ENCODE measurements around the gene ELOVL7.
"Not testable (repeated sequence)": the region's sequence is repeated elsewhere in the genome, so short reads cannot be mapped to it uniquely, and the experiment has no call there.

The ELOVL7 gene

DNA sequence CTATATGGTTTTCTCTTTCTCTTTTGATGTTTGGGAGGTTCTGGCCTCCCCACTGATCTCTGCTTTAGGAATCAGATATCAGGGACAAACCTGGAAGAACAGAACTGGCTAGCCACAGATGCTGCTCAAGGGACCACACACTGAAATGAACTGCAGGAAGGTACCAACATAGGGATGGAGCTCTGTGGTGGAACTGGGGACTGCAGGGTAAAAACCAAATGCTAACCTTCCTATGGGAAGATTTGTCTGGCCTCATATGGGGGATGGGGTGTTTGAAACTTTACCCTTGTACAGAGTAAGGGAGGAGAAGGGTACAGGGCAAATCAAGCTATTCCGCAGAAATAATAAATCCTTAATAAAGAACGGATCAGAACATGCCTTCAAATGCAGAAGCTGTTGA, 49.4 kb downstream of the ELOVL7 start:
- no peak for DNase-seq (ENCODE audit: low read depth)

- no peak for DNase-seq (ENCODE audit: low read depth)
Measured at GRCh38 chr5:60792438-60792837, 51.6 kb downstream of the ELOVL7 start.

DNA sequence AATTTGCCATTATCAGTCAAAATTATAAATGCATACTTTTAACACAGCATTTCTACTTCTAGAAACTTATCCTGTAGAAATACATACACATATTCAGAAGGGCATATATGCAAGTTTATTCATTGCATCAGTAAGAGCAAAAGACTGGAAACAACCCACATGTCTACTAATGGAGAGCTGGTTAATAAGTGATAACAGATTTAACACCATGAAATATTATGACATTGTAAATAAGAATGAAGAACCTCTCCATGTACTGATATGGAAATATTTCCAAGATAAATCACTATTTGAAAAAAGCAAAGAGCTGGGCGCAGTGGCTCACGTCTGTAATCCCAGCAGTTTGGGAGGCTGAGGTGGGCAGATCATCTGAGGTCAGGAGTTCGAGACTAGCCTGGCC, 54.5 kb downstream of the ELOVL7 start:
- no peak for DNase-seq (ENCODE audit: low read depth)

DNA sequence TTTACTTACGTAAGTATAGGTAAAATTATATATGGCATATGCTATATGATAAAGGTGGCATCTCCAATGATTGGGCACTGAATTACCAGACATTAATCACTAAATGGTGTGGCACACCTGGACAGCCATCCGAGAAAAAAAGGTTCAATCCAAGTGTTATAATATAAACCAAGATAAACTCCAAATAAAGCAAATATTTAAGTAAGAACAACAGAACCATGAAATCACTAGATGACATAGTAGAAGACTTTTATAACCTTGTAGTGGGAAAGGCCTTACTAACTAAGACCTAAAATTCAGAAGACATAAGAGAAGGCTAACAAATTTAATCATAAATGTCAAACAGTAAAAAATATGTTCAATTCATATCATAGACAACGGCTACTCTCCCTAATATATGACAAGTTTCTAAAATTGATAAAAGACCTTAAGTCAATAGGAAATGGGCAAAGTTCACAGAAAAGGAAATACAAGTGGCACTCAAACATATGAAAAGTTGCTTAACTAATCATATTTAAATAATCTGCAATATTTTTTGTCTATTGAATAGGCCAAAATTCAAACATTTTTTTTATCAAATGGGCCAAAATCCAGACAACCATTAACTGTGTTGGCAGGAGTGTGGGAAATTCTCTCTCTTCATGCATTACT, 55.1 kb downstream of the ELOVL7 start:
- no peak for DNase-seq (ENCODE audit: low read depth)

- no peak for DNase-seq (ENCODE audit: low read depth)
Measured at GRCh38 chr5:60779466-60779865, 64.6 kb downstream of the ELOVL7 start.

DNA sequence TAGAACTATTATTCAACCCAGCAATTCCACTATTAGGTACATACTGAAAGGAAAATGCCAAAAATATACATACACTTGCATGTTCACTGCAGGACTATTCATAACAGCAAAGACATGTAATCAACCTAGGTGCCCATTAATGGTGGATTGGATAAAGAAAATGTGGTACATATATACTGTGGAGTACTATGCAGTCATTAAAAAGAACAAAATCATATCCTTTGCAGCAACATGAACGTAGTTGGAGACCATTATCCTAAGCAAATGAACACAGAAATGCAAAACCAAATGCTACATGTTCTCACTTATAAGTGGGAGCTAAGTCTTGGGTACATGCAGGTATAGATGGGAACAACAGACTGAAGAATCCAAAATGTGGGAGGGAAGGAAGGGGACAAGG, 67.7 kb downstream of the ELOVL7 start:
- DNase-seq (ENCODE audit: low read depth), result no peak

DNA sequence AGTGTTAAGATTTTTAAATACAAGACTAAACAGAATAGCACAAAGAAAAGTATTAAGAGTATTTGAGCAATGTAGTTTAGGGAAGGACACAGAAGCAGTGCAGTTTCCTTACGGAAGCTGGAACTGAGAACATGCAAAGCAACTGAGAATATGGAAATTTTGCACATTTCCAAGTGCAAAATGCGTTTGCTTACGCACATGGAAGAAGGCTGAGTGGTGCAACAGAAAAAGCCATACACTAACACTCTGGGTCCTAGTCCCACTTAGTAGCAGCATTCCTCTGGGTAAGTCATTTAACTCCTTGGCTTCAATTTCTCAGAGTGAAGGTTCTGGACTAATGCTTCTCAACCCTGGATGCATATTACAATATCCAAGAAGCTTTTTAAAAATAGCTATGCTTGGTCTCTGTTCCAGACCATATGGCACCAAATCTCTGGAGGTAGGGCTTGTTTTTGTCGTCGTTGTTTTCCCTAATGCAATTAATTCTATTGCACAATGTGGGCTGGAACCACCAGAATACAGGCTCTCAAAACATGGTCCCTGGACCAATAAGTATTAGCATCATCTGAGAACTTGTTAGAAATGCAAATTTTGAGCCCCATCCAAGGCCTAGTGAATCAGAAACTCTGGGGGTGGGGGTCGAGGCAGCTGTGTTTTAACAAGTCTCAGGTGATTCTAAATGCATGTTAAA, 78.9 kb downstream of the ELOVL7 start:
- no peak for DNase-seq (ENCODE audit: low read depth)

DNA sequence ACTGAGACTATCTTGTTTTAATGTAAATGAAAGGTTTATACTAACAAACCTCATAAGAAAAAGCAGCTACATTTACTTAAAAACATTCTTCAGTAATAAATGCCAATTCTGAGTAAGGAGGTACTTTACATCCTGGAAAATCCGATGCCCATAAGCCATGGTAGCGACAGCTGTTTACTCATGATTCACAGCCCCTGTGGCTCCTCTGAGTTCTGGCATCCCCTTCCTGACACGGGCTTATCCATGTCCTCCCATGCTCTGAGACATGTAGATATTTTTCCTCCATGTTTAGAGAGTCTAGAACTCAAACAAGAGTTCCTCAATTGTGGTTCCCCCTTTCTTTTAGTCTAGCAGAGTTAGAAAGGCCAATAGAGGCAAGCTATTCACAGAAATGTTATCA, 81.0 kb downstream of the ELOVL7 start:
- no peak for DNase-seq (ENCODE audit: low read depth)

GRCh38 chr5:60754495-60754894, 89.6 kb downstream of the ELOVL7 start:
- DNase-seq (ENCODE audit: low read depth), result no peak

DNA sequence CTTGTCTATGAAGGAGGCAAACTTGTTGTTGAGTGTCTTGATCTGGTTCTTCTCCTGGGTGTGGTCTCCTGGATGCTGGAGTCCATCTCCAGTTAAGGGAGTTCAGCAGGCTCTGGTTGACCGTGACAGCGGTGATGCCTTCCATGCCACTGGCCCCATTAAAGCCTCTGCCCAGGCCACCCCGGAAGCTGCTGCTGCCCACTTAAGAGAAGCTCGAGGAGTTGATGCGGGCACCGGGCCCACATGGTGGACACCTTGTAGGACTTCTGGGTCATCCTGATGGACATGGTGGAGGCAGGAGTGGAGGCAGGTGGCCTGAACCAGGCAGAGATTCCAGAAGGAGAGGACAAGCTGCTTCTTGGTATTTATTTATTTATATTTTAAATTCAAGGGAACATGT, 99.4 kb downstream of the ELOVL7 start:
- DNase-seq (ENCODE audit: low read depth), result no peak

DNA sequence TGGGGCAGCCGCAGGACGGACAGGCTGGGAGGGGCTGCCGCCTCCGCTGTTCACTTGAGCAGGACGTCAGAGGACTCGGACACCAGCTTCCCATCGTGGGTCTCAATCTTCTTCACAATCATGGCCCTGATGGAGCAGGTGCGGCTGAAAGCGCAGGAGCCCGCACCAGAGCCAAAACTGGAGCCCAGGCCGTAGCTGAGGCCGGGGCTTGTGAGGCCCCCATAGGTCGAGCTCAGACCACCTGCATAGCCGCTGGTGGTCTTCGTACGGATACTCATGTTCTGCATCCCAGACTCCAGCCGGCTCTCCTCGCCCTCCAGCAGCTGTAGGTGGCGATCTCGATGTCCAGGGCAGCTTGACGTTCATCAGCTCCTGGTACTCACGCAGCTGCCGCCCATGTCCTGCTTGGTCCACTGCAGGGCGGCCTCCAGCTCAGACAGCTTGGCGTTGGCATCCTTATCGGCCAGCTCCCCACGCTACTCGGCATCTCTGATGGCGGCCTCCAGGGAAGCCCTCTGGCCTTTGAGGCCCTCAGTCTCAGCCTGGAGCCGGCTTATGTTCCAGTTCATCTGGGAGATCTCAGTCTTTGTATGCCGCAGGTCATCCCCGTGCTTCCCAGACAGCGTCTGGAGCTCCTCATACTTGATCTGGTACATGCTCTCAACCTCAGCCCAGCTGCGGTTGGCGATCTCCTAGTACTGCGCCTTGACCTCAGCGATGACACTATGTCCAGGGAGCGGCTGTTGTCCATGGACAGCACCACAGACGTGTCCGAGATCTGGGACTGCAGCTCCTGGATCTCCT, 100.4 kb downstream of the ELOVL7 start:
- DNase-seq (ENCODE audit: low read depth), result no peak

GRCh38 chr5:60740322-60740721, 103.7 kb downstream of the ELOVL7 start:
- no peak for DNase-seq (ENCODE audit: low read depth)

DNA sequence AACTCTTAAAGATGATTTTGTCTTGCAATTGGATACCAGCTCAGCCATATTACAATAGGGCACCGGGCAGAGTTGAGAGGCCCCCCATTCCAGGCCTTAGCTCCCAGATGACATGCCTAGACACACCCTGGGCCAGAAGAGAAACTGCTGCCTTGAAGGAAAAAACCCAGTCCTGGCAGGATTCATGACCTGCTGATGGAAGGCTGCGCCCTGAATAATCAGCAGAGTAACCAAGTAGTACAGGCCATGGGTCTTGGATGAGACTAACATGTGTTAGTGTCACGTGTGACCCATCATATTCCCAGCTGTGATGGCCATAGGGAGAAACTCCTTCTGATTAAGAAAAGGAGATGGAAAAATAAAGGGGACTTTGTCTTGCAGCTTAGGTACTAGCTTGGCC, 105.1 kb downstream of the ELOVL7 start:
- DNase-seq (ENCODE audit: low read depth), result no peak

DNA sequence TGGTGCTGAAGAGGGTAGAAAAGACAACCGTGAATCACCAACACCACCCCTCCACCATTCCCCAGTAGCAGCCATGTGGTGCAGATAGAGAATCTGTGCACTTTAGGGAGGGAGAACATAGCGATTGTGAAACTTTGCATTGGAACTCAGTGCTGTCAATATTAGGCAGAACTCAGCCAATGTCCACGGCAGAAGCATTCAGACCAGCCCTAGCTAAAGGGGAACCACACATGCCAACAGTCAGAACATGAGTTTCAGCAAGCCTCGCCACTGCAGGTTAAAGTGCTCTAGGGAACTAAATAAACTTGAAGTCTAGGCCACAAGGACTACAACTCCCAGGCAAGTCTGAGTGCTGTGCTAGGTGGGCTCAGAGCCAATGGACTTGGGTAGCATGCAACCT, 105.6 kb downstream of the ELOVL7 start:
- DNase-seq (ENCODE audit: low read depth), result no peak

GRCh38 chr5:60730858-60731257, 113.2 kb downstream of the ELOVL7 start:
- not testable (repeated sequence) for DNase-seq (ENCODE audit: low read depth)

DNA sequence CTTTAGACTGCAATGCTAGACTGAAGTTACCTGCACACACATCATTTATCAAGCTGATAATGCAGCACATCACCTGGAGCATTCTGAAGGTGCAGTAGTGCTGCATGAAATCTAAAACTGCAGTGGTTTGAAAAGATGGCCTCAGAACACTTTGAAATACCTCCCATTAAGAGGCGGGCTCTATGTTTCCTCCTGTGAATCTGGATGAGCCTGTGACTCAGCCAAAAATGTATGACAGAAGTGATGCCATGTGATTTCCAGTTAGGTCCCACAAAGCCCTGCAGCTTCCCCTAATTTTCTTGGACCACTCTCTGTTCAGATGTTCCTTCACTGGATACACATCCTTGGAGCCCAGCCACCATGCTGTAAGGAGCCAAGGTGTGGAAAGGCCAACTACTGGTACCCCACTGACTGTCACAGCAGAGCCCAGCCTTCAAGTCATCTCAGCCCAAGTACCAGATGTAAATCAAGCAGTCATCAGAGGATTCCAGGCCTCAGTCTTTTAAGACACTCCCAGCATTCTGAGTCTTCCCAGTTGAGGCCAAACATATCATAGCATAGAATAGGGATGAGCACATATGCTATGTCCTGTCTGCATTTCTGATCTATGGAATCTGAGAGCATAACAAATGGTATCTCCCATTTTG, 116.9 kb downstream of the ELOVL7 start:
- no peak for DNase-seq (ENCODE audit: low read depth)

DNA sequence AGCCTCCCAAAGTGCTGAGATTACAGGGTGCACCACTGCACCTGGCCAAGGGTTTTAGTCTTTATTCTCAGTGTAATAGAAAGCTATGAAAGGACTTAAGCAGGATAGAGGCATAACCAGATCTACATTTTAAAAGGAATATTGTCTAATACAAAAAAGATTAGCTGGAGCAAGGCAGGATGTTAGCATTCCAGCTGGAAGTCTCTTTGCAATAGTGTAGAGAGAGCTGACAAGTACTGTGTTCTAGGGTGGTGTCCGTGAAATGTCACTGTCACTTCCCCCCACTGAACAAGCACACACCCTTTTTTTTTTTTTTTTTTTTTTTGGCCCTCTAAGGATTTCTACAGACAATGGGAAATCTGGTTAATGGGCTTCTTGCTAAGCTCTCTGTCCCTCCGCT, 119.9 kb downstream of the ELOVL7 start:
- DNase-seq (ENCODE audit: low read depth), result no peak

DNA sequence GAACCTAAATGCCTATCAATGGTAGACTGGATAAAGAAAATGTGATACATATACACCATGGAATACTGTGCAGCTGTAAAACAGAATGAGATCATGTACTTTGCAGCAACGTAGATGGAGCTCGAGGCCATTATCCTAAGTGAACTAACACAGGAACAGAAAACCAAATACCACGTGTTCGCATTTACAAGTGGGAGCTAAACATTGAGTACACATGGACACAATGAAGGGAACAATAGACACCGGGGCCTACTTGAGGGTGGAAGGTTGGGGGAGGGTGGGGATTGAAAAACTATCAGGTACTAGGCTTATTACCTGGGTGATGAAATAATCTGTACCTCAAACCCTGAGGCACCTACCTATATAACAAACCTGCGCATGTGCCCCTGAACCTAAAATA, 121.7 kb downstream of the ELOVL7 start:
- DNase-seq (ENCODE audit: low read depth), result no peak

DNA sequence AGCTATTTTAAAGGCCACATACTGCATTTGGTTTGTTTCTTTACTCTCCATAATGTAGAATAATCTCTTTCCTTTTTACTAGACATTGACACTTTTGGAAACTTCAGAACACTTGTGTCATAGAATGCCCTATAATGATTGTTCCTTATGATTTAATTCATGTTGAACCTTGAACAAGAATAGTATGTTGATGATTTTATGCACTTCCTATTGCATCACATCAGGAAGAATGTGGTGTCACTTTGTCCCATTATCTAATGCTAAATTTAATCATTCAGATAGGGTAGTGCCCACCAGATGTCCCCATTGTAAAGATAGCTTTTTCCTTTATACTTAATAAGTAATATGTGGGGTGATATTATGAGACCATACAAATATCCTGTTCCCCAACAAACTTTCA, 124.7 kb downstream of the ELOVL7 start:
- no peak for DNase-seq (ENCODE audit: low read depth)

- DNase-seq (ENCODE audit: low read depth), result no peak
Measured at GRCh38 chr5:60718166-60718892, 125.7 kb downstream of the ELOVL7 start.

DNA sequence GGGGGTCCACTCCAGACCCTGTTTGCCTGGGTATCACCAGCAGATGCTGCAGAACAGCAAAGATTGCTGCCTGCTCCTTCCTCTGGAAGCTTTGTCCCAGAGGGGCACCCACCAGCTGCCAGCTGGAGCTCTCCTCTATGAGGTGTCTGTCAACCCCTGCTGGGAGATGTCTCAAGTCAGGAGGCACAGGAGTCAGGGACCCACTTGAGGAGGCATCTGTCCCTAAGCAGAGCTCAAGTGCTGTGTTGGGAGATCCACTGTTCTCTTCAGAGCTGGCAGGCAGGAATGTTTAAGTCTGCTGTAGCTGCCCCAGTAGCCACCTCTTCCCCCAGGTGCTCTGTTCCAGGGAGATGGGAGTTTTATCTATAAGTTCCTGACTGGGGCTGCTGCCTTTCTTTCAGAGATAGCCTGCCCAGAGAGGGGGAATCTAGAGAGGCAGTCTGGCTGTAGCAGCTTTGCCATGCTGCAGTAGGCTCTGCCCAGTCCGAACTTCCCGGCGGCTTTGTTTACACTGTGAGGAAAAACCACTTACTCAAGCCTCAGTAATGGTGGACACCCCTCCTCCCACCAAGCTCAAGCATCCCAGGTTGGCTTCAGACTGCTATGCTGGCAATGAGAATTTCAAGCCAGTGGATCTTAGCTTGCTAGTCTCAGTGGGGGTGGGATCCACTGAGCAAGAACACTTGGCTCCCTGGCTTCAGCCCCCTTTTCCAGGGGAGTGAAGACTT, 128.7 kb downstream of the ELOVL7 start:
- not testable (repeated sequence) for DNase-seq (ENCODE audit: low read depth)

All from fibroblast of gingiva (primary cell).